ENCODE measurements around the gene TIMP2. TPM values are rescaled to one million over a fixed set of nuclear protein-coding genes. Genes with fewer than 3 reads are reported as not detected.
A peak's percentile ranks its signal among the peaks of the same experiment; 100 is the strongest.

The TIMP2 gene
- total RNA-seq, 3 donors from 2014 or later = 72.0 to 344 (median 112) TPM

DNA sequence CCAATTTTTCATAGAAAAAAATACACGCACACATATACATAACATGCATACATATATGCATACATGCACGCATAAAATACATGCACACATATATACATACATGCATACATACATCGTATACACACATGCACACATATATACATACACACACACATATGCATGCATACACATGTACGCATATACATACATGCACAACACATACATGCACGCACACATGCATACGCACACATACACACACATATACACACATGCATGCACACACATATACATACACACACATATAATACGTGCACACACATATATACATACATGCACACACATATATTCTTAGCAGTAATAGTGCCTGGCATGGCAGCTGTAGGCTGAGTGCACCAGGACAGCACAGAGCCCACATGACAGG lies 109.5 kb downstream of the TIMP2 start:
- H3K36me3 ChIP-seq = peaks cover 5% of the 10 kb centered on the region

DNA sequence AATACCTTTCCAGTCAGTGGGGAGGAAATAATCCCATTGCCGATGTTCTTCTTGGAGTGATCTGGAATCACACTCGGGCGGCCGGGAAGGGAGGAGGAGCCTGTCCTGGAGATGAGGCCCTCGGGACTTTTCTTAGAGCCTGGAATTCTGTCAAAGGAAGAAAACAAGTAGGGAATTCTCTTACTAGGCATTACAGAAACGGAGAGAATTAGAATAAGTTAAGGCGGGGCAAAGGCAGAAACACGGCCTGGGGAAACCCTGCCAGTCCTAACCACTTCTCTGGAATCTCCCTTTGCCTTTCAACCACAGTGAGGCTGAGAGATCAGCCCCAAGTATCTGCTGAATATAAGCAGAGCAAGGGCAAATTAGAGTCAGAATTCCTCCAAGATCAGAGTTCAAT lies 112.3 kb downstream of the TIMP2 start:
- H3K27me3 ChIP-seq = no peaks in the 10 kb centered on the region
- no peak for DNase-seq (ENCODE audit: low spot score in 2 of 2)
- peak overlapping the region in 1 of 2 donors; percentile 74 for H3K27ac ChIP-seq
- no peaks in the 10 kb centered on the region for H3K4me1 ChIP-seq
- no peak overlapping the region for H3K4me3 ChIP-seq
- H3K36me3 ChIP-seq = peaks cover 3% of the 10 kb centered on the region
- intact Hi-C loops (cut with DNase I; ENCODE audit: low total_unique reads) = no loop called here
- TF ChIP-seq POLR2A (IDR thresholded peaks at IDR 0.05) = no peak
- TF ChIP-seq, protein P1, sequence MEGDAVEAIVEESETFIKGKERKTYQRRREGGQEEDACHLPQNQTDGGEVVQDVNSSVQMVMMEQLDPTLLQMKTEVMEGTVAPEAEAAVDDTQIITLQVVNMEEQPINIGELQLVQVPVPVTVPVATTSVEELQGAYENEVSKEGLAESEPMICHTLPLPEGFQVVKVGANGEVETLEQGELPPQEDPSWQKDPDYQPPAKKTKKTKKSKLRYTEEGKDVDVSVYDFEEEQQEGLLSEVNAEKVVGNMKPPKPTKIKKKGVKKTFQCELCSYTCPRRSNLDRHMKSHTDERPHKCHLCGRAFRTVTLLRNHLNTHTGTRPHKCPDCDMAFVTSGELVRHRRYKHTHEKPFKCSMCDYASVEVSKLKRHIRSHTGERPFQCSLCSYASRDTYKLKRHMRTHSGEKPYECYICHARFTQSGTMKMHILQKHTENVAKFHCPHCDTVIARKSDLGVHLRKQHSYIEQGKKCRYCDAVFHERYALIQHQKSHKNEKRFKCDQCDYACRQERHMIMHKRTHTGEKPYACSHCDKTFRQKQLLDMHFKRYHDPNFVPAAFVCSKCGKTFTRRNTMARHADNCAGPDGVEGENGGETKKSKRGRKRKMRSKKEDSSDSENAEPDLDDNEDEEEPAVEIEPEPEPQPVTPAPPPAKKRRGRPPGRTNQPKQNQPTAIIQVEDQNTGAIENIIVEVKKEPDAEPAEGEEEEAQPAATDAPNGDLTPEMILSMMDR (IDR thresholded peaks at IDR 0.05) = no peak
- no peak for TF ChIP-seq POLR2AphosphoS5 (IDR thresholded peaks at IDR 0.05)
- H3K9me3 ChIP-seq = no peaks in the 10 kb centered on the region

More for the DNA sequence above, 109.5 kb downstream of the TIMP2 start:
- Histone ChIP-seq H3K4me3 (no peak overlapping the region), H3K27ac (no peak overlapping the region), H3K4me1 (no peaks in the 10 kb centered on the region), H3K27me3 (no peaks in the 10 kb centered on the region), H3K9me3 (no peaks in the 10 kb centered on the region)
- intact Hi-C loops (cut with DNase I; ENCODE audit: low total_unique reads) = no loop called here
- no peak for DNase-seq (ENCODE audit: low spot score in 2 of 2)
- TF ChIP-seq, protein P1 (IDR thresholded peaks at IDR 0.05) = no peak
- TF ChIP-seq POLR2A (IDR thresholded peaks at IDR 0.05) = no peak
- TF ChIP-seq POLR2AphosphoS5 (IDR thresholded peaks at IDR 0.05) = no peak

DNA sequence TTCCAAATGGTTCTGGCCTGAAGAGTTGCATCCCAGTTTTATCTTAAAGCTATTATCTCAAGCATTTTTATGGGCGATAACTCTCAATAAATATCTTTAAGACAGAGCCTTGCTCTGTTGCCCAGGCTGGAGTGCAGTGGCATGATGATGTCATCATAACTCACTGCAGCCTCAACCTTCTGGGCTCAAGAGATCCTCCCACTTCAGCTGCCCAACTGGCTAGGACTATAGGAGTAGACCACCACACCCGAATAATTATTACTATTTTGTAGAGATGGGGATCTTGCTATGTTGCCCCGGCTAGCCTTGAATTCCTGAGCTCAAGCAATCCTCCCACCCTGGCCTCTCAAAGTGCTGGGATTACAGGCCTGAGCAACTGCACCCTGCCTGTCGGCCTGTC lies 117.0 kb downstream of the TIMP2 start:
- Histone ChIP-seq H3K9me3 (no peaks in the 10 kb centered on the region), H3K27ac (no peak overlapping the region), H3K4me1 (no peaks in the 10 kb centered on the region), H3K27me3 (no peaks in the 10 kb centered on the region), H3K4me3 (no peak overlapping the region), H3K36me3 (peaks cover 6% of the 10 kb centered on the region)
- intact Hi-C loops (cut with DNase I; ENCODE audit: low total_unique reads) = loop anchor here (5.0 kb wide), 1 partner anchor 216 kb away; no protein-coding TSS in a partner anchor
- TF ChIP-seq POLR2AphosphoS5 (IDR thresholded peaks at IDR 0.05) (no peak), POLR2A (IDR thresholded peaks at IDR 0.05) (no peak)
- TF ChIP-seq, protein P1 (IDR thresholded peaks at IDR 0.05) = no peak
- DNase-seq (ENCODE audit: low spot score in 2 of 2) = no peak

DNA sequence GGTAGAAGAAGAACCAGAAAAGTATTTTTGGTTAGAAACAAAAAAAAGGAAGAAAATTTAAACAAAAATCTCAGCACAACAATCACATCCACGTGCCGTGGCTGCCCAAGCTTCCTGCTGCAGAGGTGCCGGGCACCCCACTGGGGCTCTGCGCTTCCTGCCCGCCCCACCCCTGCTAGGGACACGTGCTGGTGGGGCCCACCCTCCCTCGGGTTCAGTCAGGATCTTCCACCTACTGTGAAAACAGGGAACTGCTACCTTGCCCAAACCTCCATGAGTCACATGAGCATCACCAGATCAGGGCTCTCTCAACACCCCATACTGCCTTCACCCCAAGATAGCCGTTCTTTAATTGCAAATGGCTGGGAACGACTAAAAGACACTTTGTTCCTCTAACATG lies 118.7 kb downstream of the TIMP2 start:
- Histone ChIP-seq H3K4me1 (no peaks in the 10 kb centered on the region), H3K36me3 (peaks cover 6% of the 10 kb centered on the region), H3K27me3 (no peaks in the 10 kb centered on the region), H3K27ac (no peak overlapping the region), H3K4me3 (no peak overlapping the region), H3K9me3 (no peaks in the 10 kb centered on the region)
- TF ChIP-seq, protein P1 (IDR thresholded peaks at IDR 0.05) = no peak
- DNase-seq (ENCODE audit: low spot score in 2 of 2) = no peak
- intact Hi-C loops (cut with DNase I; ENCODE audit: low total_unique reads) = loop anchor here (5.0 kb wide), 1 partner anchor 214 kb away; no protein-coding TSS in a partner anchor

DNA sequence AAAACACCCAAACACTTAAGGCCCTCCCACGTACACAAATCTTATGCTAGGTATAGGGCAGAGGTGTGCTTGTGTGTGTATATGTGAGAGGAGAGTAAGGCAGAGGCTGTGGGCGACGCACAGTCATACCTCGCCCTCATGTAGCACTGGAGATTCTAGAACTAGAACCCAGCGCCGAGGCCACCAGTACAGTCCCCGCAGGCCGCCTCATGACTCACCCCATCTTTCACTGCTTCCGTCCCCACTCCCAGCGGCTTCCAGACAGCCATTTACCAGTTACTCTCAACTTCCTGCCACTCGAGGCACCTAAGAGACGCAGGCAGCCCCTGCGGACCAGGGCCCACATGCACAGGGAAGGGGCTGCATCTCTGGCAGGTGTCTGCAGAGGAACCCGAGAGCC lies 119.9 kb downstream of the TIMP2 start:
- no peaks in the 10 kb centered on the region for H3K9me3 ChIP-seq
- DNase-seq (ENCODE audit: low spot score in 2 of 2) = no peak
- peak overlapping the region; percentile 45 to 85 for H3K27ac ChIP-seq
- no peaks in the 10 kb centered on the region for H3K4me1 ChIP-seq
- intact Hi-C loops (cut with DNase I; ENCODE audit: low total_unique reads) = loop anchor here (5.0 kb wide), 1 partner anchor 213 kb away; no protein-coding TSS in a partner anchor
- no peaks in the 10 kb centered on the region for H3K27me3 ChIP-seq
- no peak overlapping the region for H3K4me3 ChIP-seq
- H3K36me3 ChIP-seq = peaks cover 6% of the 10 kb centered on the region
- TF ChIP-seq POLR2A (IDR thresholded peaks at IDR 0.05) (no peak), POLR2AphosphoS5 (IDR thresholded peaks at IDR 0.05) (no peak)
- TF ChIP-seq, protein P1 (IDR thresholded peaks at IDR 0.05) = no peak

Measured in breast epithelium (tissue), 4 donors.